Measurements from ENCODE around the gene STARD10.

DNA sequence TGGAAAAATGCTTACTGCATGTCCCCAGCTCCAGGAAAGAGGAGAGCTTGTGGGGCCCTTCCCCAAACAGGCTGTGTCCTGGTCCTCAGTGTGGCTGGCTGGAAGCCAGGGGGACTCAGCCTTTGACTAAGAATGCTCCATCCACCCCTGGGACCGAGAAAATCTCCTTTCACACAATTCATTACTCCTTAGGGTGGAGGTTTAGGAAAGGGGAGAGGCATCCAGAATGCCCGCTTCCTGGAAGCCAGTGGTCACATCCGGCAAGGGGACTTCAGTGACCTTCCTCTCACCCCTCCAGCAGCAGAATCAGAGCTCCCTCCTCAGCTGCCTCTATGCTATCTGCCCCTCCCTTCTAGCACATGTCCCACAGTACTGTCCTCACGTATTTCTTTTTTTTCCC lies 42.3 kb upstream of the STARD10 start:
- no peak for TF ChIP-seq SP1 (IDR thresholded peaks at IDR 0.05)
- no peak for TF ChIP-seq BHLHE40 (IDR thresholded peaks at IDR 0.05; ENCODE audit: borderline replicate concordance)
- TF ChIP-seq SUZ12 (IDR thresholded peaks at IDR 0.05), result no peak
- TF ChIP-seq ZNF384 (IDR thresholded peaks at IDR 0.05), result no peak
- TF ChIP-seq FOXK2 (IDR thresholded peaks at IDR 0.05), result no peak
- TF ChIP-seq TARDBP (IDR thresholded peaks at IDR 0.05), result no peak

All from HEK293T (cell line).